SJSA1 (cell line): ENCODE results near the gene PLA2G7. TPM values are rescaled to one million over a fixed set of nuclear protein-coding genes. Genes with fewer than 3 reads are reported as not detected.
"Not testable (repeated sequence)": the region's sequence is repeated elsewhere in the genome, so short reads cannot be mapped to it uniquely, and the experiment has no call there.

Experiments used
- DNase-seq, 2 experiments: peaks; one replicate each; pipeline ENCODE4 v3.0.0-alpha.2; 2015 to 2020; ENCODE audit warnings: low spot score in 2 of 2, low read depth in 1 of 2
- H3K27ac ChIP-seq: fragments of 250-450 bp; sonication (Bioruptor Pico); 2 replicates; pipeline ENCODE4 v1.5.1; 2020; ENCODE audit warnings: mild to moderate bottlenecking, moderate library complexity
- H3K27me3 ChIP-seq: fragments of 250-450 bp; sonication (Bioruptor Pico); replicated peaks from 2 replicates; pipeline ENCODE4 v1.5.1; 2020; ENCODE audit warnings: mild to moderate bottlenecking, moderate library complexity
- H3K36me3 ChIP-seq: fragments of 250-450 bp; sonication (Bioruptor Pico); 2 replicates; pipeline ENCODE4 v1.5.1; 2020; ENCODE audit warnings: mild to moderate bottlenecking
- H3K4me1 ChIP-seq: fragments of 250-450 bp; sonication (Bioruptor Pico); replicated peaks from 2 replicates; pipeline ENCODE4 v1.6.1; 2021; ENCODE audit warnings: mild to moderate bottlenecking
- H3K4me3 ChIP-seq: fragments of 250-450 bp; sonication (Bioruptor Pico); 2 replicates; pipeline ENCODE4 v1.5.1; 2020; ENCODE audit warnings: mild to moderate bottlenecking
- H3K9me3 ChIP-seq: fragments of 250-450 bp; sonication (Bioruptor Pico); replicated peaks from 2 replicates; pipeline ENCODE4 v1.5.1; 2020; ENCODE audit warnings: mild to moderate bottlenecking
- total RNA-seq: library from RNA; depleted of rRNA; stranded (reverse); fragments of >200 nt; shearing (Covaris generic); gene quantifications from 2 replicates; pipeline ENCODE4 v1.2.3, GENCODE V29; 2014

PLA2G7 gene
- total RNA-seq, 1 experiment from 2014 or later: not detected

- no peak for DNase-seq
- no peak overlapping the region for H3K4me3 ChIP-seq
- H3K9me3 ChIP-seq: no peaks in the 10 kb centered on the region
- H3K27ac ChIP-seq: no peak overlapping the region
- no peaks in the 10 kb centered on the region for H3K4me1 ChIP-seq
- H3K27me3 ChIP-seq: 0 out of 2 replicates have a peak, but pooled peaks cover 2% of the 10 kb centered on the region
- H3K36me3 ChIP-seq: no peaks in the 10 kb centered on the region
Observed at GRCh38 chr6:46760925-46761324, 25.8 kb upstream of the PLA2G7 start.

- no peaks in the 10 kb centered on the region for H3K4me1 ChIP-seq
- no peaks in the 10 kb centered on the region for H3K9me3 ChIP-seq
- H3K4me3 ChIP-seq: no peak overlapping the region
- no peak overlapping the region for H3K27ac ChIP-seq
- H3K27me3 ChIP-seq: 0 out of 2 replicates have a peak, but pooled peaks cover 3% of the 10 kb centered on the region
- no peaks in the 10 kb centered on the region for H3K36me3 ChIP-seq
- no peak for DNase-seq
Observed at GRCh38 chr6:46758960-46759753, 24.0 kb upstream of the PLA2G7 start.

- no peak for DNase-seq
- no peaks in the 10 kb centered on the region for H3K4me1 ChIP-seq
Observed at GRCh38 chr6:46757214-46757596, 22.0 kb upstream of the PLA2G7 start.

GRCh38 chr6:46756469-46757213 lies 21.5 kb upstream of the PLA2G7 start:
- no peak for DNase-seq
- Histone ChIP-seq H3K27ac (no peak overlapping the region), H3K4me1 (no peaks in the 10 kb centered on the region), H3K4me3 (no peak overlapping the region), H3K27me3 (0 out of 2 replicates have a peak, but pooled peaks cover 5% of the 10 kb centered on the region), H3K9me3 (no peaks in the 10 kb centered on the region), H3K36me3 (no peaks in the 10 kb centered on the region)

More at GRCh38 chr6:46757214-46757596, 22.0 kb upstream of the PLA2G7 start:
- 0 out of 2 replicates have a peak, but pooled peaks cover 5% of the 10 kb centered on the region for H3K27me3 ChIP-seq
- H3K36me3 ChIP-seq: no peaks in the 10 kb centered on the region
- no peak overlapping the region for H3K4me3 ChIP-seq
- H3K27ac ChIP-seq: no peak overlapping the region
- no peaks in the 10 kb centered on the region for H3K9me3 ChIP-seq

GRCh38 chr6:46755865-46756264 lies 20.7 kb upstream of the PLA2G7 start:
- 0 out of 2 replicates have a peak, but pooled peaks cover 5% of the 10 kb centered on the region for H3K27me3 ChIP-seq
- H3K4me1 ChIP-seq: no peaks in the 10 kb centered on the region
- H3K4me3 ChIP-seq: no peak overlapping the region
- H3K9me3 ChIP-seq: no peaks in the 10 kb centered on the region
- no peaks in the 10 kb centered on the region for H3K36me3 ChIP-seq
- no peak for DNase-seq
- H3K27ac ChIP-seq: no peak overlapping the region

GRCh38 chr6:46751658-46752057 lies 16.5 kb upstream of the PLA2G7 start:
- H3K9me3 ChIP-seq: no peaks in the 10 kb centered on the region
- H3K27ac ChIP-seq: no peak overlapping the region
- no peak overlapping the region for H3K4me3 ChIP-seq
- DNase-seq: no peak
- H3K27me3 ChIP-seq: 0 out of 2 replicates have a peak, but pooled peaks cover 5% of the 10 kb centered on the region
- H3K4me1 ChIP-seq: no peaks in the 10 kb centered on the region
- no peaks in the 10 kb centered on the region for H3K36me3 ChIP-seq

- H3K27ac ChIP-seq: no peak overlapping the region
- H3K27me3 ChIP-seq: 0 out of 2 replicates have a peak, but pooled peaks cover 2% of the 10 kb centered on the region
- no peaks in the 10 kb centered on the region for H3K4me1 ChIP-seq
- H3K36me3 ChIP-seq: no peaks in the 10 kb centered on the region
- no peaks in the 10 kb centered on the region for H3K9me3 ChIP-seq
- no peak for DNase-seq
- H3K4me3 ChIP-seq: no peak overlapping the region
Observed at GRCh38 chr6:46749731-46750130, 14.6 kb upstream of the PLA2G7 start.

GRCh38 chr6:46748940-46749503 lies 13.8 kb upstream of the PLA2G7 start:
- Histone ChIP-seq H3K4me3 (no peak overlapping the region), H3K27me3 (0 out of 2 replicates have a peak, but pooled peaks cover 2% of the 10 kb centered on the region), H3K36me3 (no peaks in the 10 kb centered on the region), H3K4me1 (no peaks in the 10 kb centered on the region), H3K27ac (no peak overlapping the region), H3K9me3 (no peaks in the 10 kb centered on the region)
- DNase-seq: no peak

- Histone ChIP-seq H3K36me3 (no peaks in the 10 kb centered on the region), H3K4me3 (no peak within 1 kb of the TSS), H3K27me3 (no peaks in the 10 kb centered on the region), H3K9me3 (no peaks in the 10 kb centered on the region), H3K4me1 (no peaks in the 10 kb centered on the region), H3K27ac (no peak within 1 kb of the TSS)
- no peak for DNase-seq
Observed at GRCh38 chr6:46746696-46747095, 11.5 kb upstream of the PLA2G7 start, which contains the start of gene ANKRD66. TSS of gene ANKRD66 (plus strand) at chr6:46746933. CDS start at chr6:46751949, 5,016 bp downstream.

GRCh38 chr6:46745973-46746372 lies 10.8 kb upstream of the PLA2G7 start:
- no peak overlapping the region for H3K4me3 ChIP-seq
- DNase-seq: no peak
- no peak overlapping the region for H3K27ac ChIP-seq
- no peaks in the 10 kb centered on the region for H3K9me3 ChIP-seq
- H3K27me3 ChIP-seq: no peaks in the 10 kb centered on the region
- no peaks in the 10 kb centered on the region for H3K4me1 ChIP-seq
- H3K36me3 ChIP-seq: no peaks in the 10 kb centered on the region

- H3K27ac ChIP-seq: not testable (repeated sequence)
Observed at GRCh38 chr6:46744159-46744725, 9.1 kb upstream of the PLA2G7 start.

GRCh38 chr6:46743425-46744158 lies 8.4 kb upstream of the PLA2G7 start:
- Histone ChIP-seq H3K4me3 (no peak overlapping the region), H3K9me3 (no peaks in the 10 kb centered on the region), H3K27me3 (peaks cover 7% of the 10 kb centered on the region; the same call in 1 of the 2 replicates), H3K4me1 (no peaks in the 10 kb centered on the region), H3K36me3 (no peaks in the 10 kb centered on the region), H3K27ac (no peak overlapping the region)
- DNase-seq: no peak

More at GRCh38 chr6:46744159-46744725, 9.1 kb upstream of the PLA2G7 start:
- not testable (repeated sequence) for H3K36me3 ChIP-seq, H3K4me1 ChIP-seq, H3K9me3 ChIP-seq, H3K4me3 ChIP-seq, DNase-seq, H3K27me3 ChIP-seq

- Histone ChIP-seq H3K4me1 (no peaks in the 10 kb centered on the region), H3K27me3 (peaks cover 12% of the 10 kb centered on the region), H3K27ac (no peak overlapping the region), H3K4me3 (no peak overlapping the region), H3K36me3 (no peaks in the 10 kb centered on the region), H3K9me3 (no peaks in the 10 kb centered on the region)
- DNase-seq: no peak
Observed at GRCh38 chr6:46741910-46742309, 6.7 kb upstream of the PLA2G7 start.
